ENCODE measurements around the gene VSIR. TPM values are rescaled to one million over a fixed set of nuclear protein-coding genes. Genes with fewer than 3 reads are reported as not detected.

VSIR gene
- total and polyA plus RNA-seq, 9 of the 15 experiments (the other 6 are each of a cell fraction or from before 2014, with no cell fraction given) = 0.14 to 20.5 (median 9.3) TPM

GRCh38 chr10:71753091-71753959 lies 20.0 kb downstream of the VSIR start (continued):
- TF ChIP-seq ETV6 (IDR thresholded peaks at IDR 0.05; ENCODE audit: borderline replicate concordance in 1 of 2, low read depth in 2 of 2, low read length in 1 of 2) (peak; percentile 33 to 91; a peak in 3 of 4 replicates), ETV6 (CRISPR knock-in tag; IDR thresholded peaks at IDR 0.05; ENCODE audit: borderline replicate concordance) (no peak), NFE2 (IDR thresholded peaks at IDR 0.05; ENCODE audit: low read depth) (peak; percentile 53; the same call in 1 of the 2 replicates), ZNF518B (CRISPR knock-in tag; IDR thresholded peaks at IDR 0.05) (no peak), NR1H2 (CRISPR knock-in tag; IDR thresholded peaks at IDR 0.05) (0 out of 2 replicates have a peak, but pooled peaks have one; percentile 89), SP1 (CRISPR knock-in tag; IDR thresholded peaks at IDR 0.05) (peak; percentile 50; the same call in 1 of the 2 replicates), ZNF512 (tag; IDR thresholded peaks at IDR 0.05) (no peak), TFE3 (CRISPR knock-in tag; IDR thresholded peaks at IDR 0.05) (no peak), ZNF696 (CRISPR knock-in tag; conservative IDR thresholded peaks at IDR 0.05) (no peak), KAT7 (CRISPR knock-in tag; IDR thresholded peaks at IDR 0.05; ENCODE audit: borderline replicate concordance) (peak; percentile 83; the same call in 1 of the 2 replicates), MED1 (CRISPR knock-in tag; IDR thresholded peaks at IDR 0.05; ENCODE audit: borderline replicate concordance) (no peak), SIRT6 (IDR thresholded peaks at IDR 0.05; ENCODE audit: low read depth, low read length) (no peak), KLF6 (CRISPR knock-in tag; IDR thresholded peaks at IDR 0.05; ENCODE audit: borderline replicate concordance) (peak; percentile 89), HEY1 (CRISPR knock-in tag; IDR thresholded peaks at IDR 0.05; ENCODE audit: borderline replicate concordance) (no peak), BDP1 (IDR thresholded peaks at IDR 0.05; ENCODE audit: insufficient read depth, insufficient read length) (no peak), SREBF1 (IDR thresholded peaks at IDR 0.05; ENCODE audit: borderline replicate concordance, low read depth, low read length) (peak; percentile 79; the same call in 1 of the 2 replicates), ASH1L (IDR thresholded peaks at IDR 0.05; ENCODE audit: borderline replicate concordance, low read depth, partially characterized antibody) (no peak), ZBTB17 (CRISPR knock-in tag; IDR thresholded peaks at IDR 0.05) (no peak; the same call in none of the 2 replicates), HES1 (IDR thresholded peaks at IDR 0.05; ENCODE audit: low read depth) (peak; percentile 81), DPF2 (IDR thresholded peaks at IDR 0.05) (peak; percentile 69)
